ENCODE results near the gene BCL11B. TPM values are rescaled to one million over a fixed set of nuclear protein-coding genes. Genes with fewer than 3 reads are reported as not detected.

The BCL11B gene
- polyA plus RNA-seq, 3 donors: 0.01 TPM; not detected in 2

- no peak overlapping the region for H3K4me2 ChIP-seq (replicated peaks; ENCODE audit: extremely low read depth, low read length, poor library complexity, severe bottlenecking)
- no peaks in the 10 kb centered on the region for H3K36me3 ChIP-seq (replicated peaks in 1 of 2; ENCODE audit: control insufficient read depth in 1 of 2, insufficient read depth in 2 of 2, low read length in 2 of 2)
- Mint-ChIP-seq H3K27ac (no peak overlapping the region), H3K9me3 (no peaks in the 10 kb centered on the region), H3K4me1 (peaks cover 9% of the 10 kb centered on the region), H3K27me3 (ENCODE audit: low read depth in 3 of 3) (peaks cover 15 to 22% (median 21%) of the 10 kb centered on the region in 3 donors), H3K36me3 (no peaks in the 10 kb centered on the region), H3K4me3 (no peak overlapping the region)
- no peaks in the 10 kb centered on the region for H3K9me3 ChIP-seq (replicated peaks in 1 of 2; ENCODE audit: control insufficient read depth in 1 of 2, insufficient read depth in 1 of 2, low read length in 2 of 2)
- no peaks in the 10 kb centered on the region for H3K79me2 ChIP-seq (ENCODE audit: insufficient read depth, low read length)
- H2AFZ ChIP-seq (ENCODE audit: insufficient read depth, low read depth, low read length, poor library complexity, severe bottlenecking): no peak overlapping the region
- H3K27ac ChIP-seq (ENCODE audit: low read depth in 1 of 2, low read length in 2 of 2): no peak overlapping the region
- H3K27me3 ChIP-seq (ENCODE audit: control insufficient read depth in 2 of 2, insufficient read depth in 2 of 2, low read length in 2 of 2): peaks cover 0 to 5% of the 10 kb centered on the region in 2 donors
- WGBS (ENCODE audit: insufficient coverage): 97% methylated on average over 6 of the region's 7 CpGs
- TF ChIP-seq CTCF (IDR thresholded peaks at IDR 0.05): no peak
- no peak overlapping the region for H3K4me3 ChIP-seq (replicated peaks in 1 of 3; ENCODE audit: low read depth in 2 of 3, low read length in 3 of 3)
- no peak overlapping the region for H3K9ac ChIP-seq (ENCODE audit: insufficient read depth, low read length, poor library complexity, severe bottlenecking)
- H3K4me1 ChIP-seq (ENCODE audit: control insufficient read depth in 1 of 2, insufficient read depth in 2 of 2, low read length in 2 of 2): no peaks in the 10 kb centered on the region
- no peak for DNase-seq
- H4K20me1 ChIP-seq (ENCODE audit: insufficient read depth, low read length): no peaks in the 10 kb centered on the region
- intact Hi-C loops (cut with micrococcal nuclease): no loop called here
Observed at GRCh38 chr14:99194136-99194535, 77.9 kb downstream of the BCL11B start.

GRCh38 chr14:99192830-99193229 lies 79.2 kb downstream of the BCL11B start:
- Mint-ChIP-seq H3K4me3 (no peak overlapping the region), H3K27ac (no peak overlapping the region), H3K36me3 (no peaks in the 10 kb centered on the region), H3K9me3 (no peaks in the 10 kb centered on the region), H3K27me3 (ENCODE audit: low read depth in 3 of 3) (peaks cover 12 to 18% (median 16%) of the 10 kb centered on the region in 3 donors), H3K4me1 (peaks cover 9% of the 10 kb centered on the region)
- intact Hi-C loops (cut with micrococcal nuclease): no loop called here
- no peak for DNase-seq
- Histone ChIP-seq H3K27ac (ENCODE audit: low read depth in 1 of 2, low read length in 2 of 2) (no peak overlapping the region), H3K4me3 (replicated peaks in 1 of 3; ENCODE audit: low read depth in 2 of 3, low read length in 3 of 3) (no peak overlapping the region), H3K36me3 (replicated peaks in 1 of 2; ENCODE audit: control insufficient read depth in 1 of 2, insufficient read depth in 2 of 2, low read length in 2 of 2) (no peaks in the 10 kb centered on the region), H3K4me2 (replicated peaks; ENCODE audit: extremely low read depth, low read length, poor library complexity, severe bottlenecking) (no peak overlapping the region), H3K27me3 (ENCODE audit: control insufficient read depth in 2 of 2, insufficient read depth in 2 of 2, low read length in 2 of 2) (peaks cover 0 to 5% of the 10 kb centered on the region in 2 donors), H4K20me1 (ENCODE audit: insufficient read depth, low read length) (no peaks in the 10 kb centered on the region), H3K79me2 (ENCODE audit: insufficient read depth, low read length) (no peaks in the 10 kb centered on the region), H2AFZ (ENCODE audit: insufficient read depth, low read depth, low read length, poor library complexity, severe bottlenecking) (no peak overlapping the region), H3K9me3 (replicated peaks in 1 of 2; ENCODE audit: control insufficient read depth in 1 of 2, insufficient read depth in 1 of 2, low read length in 2 of 2) (no peaks in the 10 kb centered on the region), H3K4me1 (ENCODE audit: control insufficient read depth in 1 of 2, insufficient read depth in 2 of 2, low read length in 2 of 2) (no peaks in the 10 kb centered on the region), H3K9ac (ENCODE audit: insufficient read depth, low read length, poor library complexity, severe bottlenecking) (no peak overlapping the region)
- TF ChIP-seq CTCF (IDR thresholded peaks at IDR 0.05): no peak
- WGBS (ENCODE audit: insufficient coverage): 53% methylated on average over 2 of the region's 6 CpGs
